ENCODE results near the gene TMC7. TPM values are rescaled to one million over a fixed set of nuclear protein-coding genes. Genes with fewer than 3 reads are reported as not detected.
A peak's percentile ranks its signal among the peaks of the same experiment; 100 is the strongest.

The TMC7 gene
- total and polyA plus RNA-seq, 2 of the 13 experiments (the other 11 are each of a cell fraction or from before 2014, with no cell fraction given), result 1.2 to 5.1 TPM

DNA sequence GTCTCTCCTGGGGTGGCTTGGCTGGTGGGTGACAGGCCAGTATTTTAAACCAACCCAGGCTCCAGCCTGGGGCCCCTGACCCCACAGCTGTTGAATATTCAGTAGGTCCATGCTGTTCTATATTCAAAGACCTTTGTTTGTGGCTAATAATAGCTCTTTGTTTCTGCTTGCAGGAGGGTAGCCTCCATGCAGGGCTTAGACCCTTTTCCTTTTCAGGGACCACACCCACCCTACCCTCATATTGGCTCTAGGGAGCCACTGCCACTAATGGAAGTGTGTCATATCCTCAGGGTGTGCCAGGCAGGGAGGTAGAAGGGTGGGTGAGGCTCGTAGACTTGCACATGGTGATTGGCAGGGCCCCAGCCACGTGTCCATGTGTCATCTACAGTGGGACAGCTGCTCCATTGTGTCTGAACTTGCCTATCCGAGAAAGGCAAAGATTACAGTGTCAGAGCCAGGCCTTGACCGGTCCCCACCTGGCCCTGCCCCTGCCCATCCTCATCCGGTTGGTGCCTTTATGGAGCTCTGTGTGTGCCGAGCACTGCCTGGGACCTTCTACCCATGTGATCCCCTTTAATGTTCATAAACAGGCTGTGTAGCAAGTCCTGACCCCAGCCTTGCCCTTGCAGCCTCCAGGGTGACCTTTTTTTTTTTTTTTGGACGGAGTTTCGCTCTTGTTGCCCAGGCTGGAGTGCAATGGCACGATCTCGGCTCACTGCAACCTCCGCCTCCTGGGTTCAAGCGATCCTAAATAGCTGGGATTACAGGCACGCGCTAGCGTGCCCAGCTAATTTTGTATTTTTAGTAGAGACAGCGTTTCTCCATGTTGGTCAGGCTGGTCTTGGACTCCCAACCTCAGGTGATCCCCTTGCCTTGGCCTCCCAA lies 22.1 kb downstream of the TMC7 start (continued):
- TF ChIP-seq ZNF143 (CRISPR knock-in tag; IDR thresholded peaks at IDR 0.05), result peak; percentile 49; the same call in 1 of the 2 replicates
- peak; percentile 74; the same call in 1 of the 2 replicates for TF ChIP-seq RFXANK (CRISPR knock-in tag; IDR thresholded peaks at IDR 0.05)
- TF ChIP-seq ZBTB7A (CRISPR knock-in tag; IDR thresholded peaks at IDR 0.05), result no peak
- TF ChIP-seq ZNF563 (CRISPR knock-in tag; IDR thresholded peaks at IDR 0.05), result peak; percentile 58; the same call in 1 of the 2 replicates
- TF ChIP-seq, protein P1, sequence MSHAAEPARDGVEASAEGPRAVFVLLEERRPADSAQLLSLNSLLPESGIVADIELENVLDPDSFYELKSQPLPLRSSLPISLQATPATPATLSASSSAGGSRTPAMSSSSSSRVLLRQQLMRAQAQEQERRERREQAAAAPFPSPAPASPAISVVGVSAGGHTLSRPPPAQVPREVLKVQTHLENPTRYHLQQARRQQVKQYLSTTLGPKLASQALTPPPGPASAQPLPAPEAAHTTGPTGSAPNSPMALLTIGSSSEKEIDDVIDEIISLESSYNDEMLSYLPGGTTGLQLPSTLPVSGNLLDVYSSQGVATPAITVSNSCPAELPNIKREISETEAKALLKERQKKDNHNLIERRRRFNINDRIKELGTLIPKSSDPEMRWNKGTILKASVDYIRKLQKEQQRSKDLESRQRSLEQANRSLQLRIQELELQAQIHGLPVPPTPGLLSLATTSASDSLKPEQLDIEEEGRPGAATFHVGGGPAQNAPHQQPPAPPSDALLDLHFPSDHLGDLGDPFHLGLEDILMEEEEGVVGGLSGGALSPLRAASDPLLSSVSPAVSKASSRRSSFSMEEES (CRISPR knock-in tag; IDR thresholded peaks at IDR 0.05), result peak; percentile 98
- TF ChIP-seq NRL (CRISPR knock-in tag; IDR thresholded peaks at IDR 0.05; ENCODE audit: borderline replicate concordance), result peak; percentile 86; the same call in 1 of the 2 replicates
- peak; percentile 44 for TF ChIP-seq TAF1 (CRISPR knock-in tag; IDR thresholded peaks at IDR 0.05)
- no peak for TF ChIP-seq HDAC6 (IDR thresholded peaks at IDR 0.05; ENCODE audit: low read depth, low read length)
- TF ChIP-seq KDM5A (IDR thresholded peaks at IDR 0.05; ENCODE audit: borderline replicate concordance, low read length), result peak; percentile 41; the same call in 1 of the 2 replicates
- TF ChIP-seq ZSCAN29 (CRISPR knock-in tag; conservative IDR thresholded peaks at IDR 0.05), result 0 out of 2 replicates have a peak, but pooled peaks have one; percentile 60
- TF ChIP-seq MBNL3 (CRISPR knock-in tag; conservative IDR thresholded peaks at IDR 0.05), result no peak
- no peak for TF ChIP-seq ZFP41 (CRISPR knock-in tag; IDR thresholded peaks at IDR 0.05; ENCODE audit: borderline replicate concordance)
- no peak; the same call in 1 of the 2 replicates for TF ChIP-seq ZNF780A (CRISPR knock-in tag; IDR thresholded peaks at IDR 0.05)
- peak; percentile 42; the same call in 1 of the 2 replicates for TF ChIP-seq POLR2AphosphoS5 (IDR thresholded peaks at IDR 0.05; ENCODE audit: low read depth, low read length)
- TF ChIP-seq ZNF800 (CRISPR knock-in tag; IDR thresholded peaks at IDR 0.05), result peak; percentile 85; the same call in 1 of the 2 replicates
- TF ChIP-seq ATAD3A (CRISPR knock-in tag; IDR thresholded peaks at IDR 0.05), result 0 out of 2 replicates have a peak, but pooled peaks have one; percentile 10
- TF ChIP-seq, protein P2, sequence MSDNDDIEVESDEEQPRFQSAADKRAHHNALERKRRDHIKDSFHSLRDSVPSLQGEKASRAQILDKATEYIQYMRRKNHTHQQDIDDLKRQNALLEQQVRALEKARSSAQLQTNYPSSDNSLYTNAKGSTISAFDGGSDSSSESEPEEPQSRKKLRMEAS (IDR thresholded peaks at IDR 0.05), result peak; percentile 99
- peak; percentile 90 for TF ChIP-seq TCF7 (IDR thresholded peaks at IDR 0.05; ENCODE audit: low read depth)
- TF ChIP-seq, protein P3, sequence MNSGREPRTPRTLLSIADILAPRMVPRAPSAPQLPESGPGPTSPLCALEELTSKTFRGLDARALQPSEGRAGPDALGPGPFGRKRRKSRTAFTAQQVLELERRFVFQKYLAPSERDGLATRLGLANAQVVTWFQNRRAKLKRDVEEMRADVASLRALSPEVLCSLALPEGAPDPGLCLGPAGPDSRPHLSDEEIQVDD (CRISPR knock-in tag; IDR thresholded peaks at IDR 0.05; ENCODE audit: borderline replicate concordance), result no peak
- peak; percentile 93 for TF ChIP-seq ZMYM4 (CRISPR knock-in tag; IDR thresholded peaks at IDR 0.05)
- peak; percentile 70; the same call in 1 of the 2 replicates for TF ChIP-seq IRF2 (CRISPR knock-in tag; IDR thresholded peaks at IDR 0.05)
- no peak; the same call in 1 of the 2 replicates for TF ChIP-seq ZNF773 (CRISPR knock-in tag; IDR thresholded peaks at IDR 0.05; ENCODE audit: borderline replicate concordance)
- TF ChIP-seq BRCA1 (CRISPR knock-in tag; IDR thresholded peaks at IDR 0.05), result 0 out of 2 replicates have a peak, but pooled peaks have one; percentile 19
- TF ChIP-seq KDM4B (CRISPR knock-in tag; IDR thresholded peaks at IDR 0.05), result peak; percentile 48; the same call in 1 of the 2 replicates
